HL-60/S4 treated with phorbol 12-myristate 13-acetate at 8.2 ng/mL for 4 days and 3 days (cell line): Measurements from ENCODE around the gene SLC39A5.
"Not testable (repeated sequence)": the region's sequence is repeated elsewhere in the genome, so short reads cannot be mapped to it uniquely, and the experiment has no call there.

Source experiments
- in situ Hi-C: fragments of 300-500 bp; cut with MboI; formaldehyde crosslinking; loops from 2 replicates; pipeline ENCODE4 v1.15.0; 2022; ENCODE audit warnings: low sequenced_read_pairs

Gene SLC39A5

GRCh38 chr12:56229916-56230431, at the start of gene SLC39A5:
SLC39A5 (plus strand) TSS chr12:56230051; CDS start chr12:56231275, 1,224 bp downstream.
- in situ Hi-C loops: no loop called here

- in situ Hi-C loops: no loop called here
Measured at GRCh38 chr12:56186957-56187356, 42.9 kb upstream of the SLC39A5 start.

GRCh38 chr12:56188131-56188777, 41.6 kb upstream of the SLC39A5 start:
- in situ Hi-C loops: no loop called here

- in situ Hi-C loops: no loop called here
Measured at GRCh38 chr12:56188778-56189098, 41.1 kb upstream of the SLC39A5 start.

GRCh38 chr12:56189099-56189917, 40.5 kb upstream of the SLC39A5 start, which contains the start of gene SMARCC2:
SMARCC2 (minus strand) TSS chr12:56189483; CDS start chr12:56189461, 22 bp downstream.
- in situ Hi-C loops: no loop called here

- in situ Hi-C loops: no loop called here
Measured at GRCh38 chr12:56189918-56190694, 39.7 kb upstream of the SLC39A5 start.

GRCh38 chr12:56190695-56191155, 39.1 kb upstream of the SLC39A5 start:
- in situ Hi-C loops: no loop called here

GRCh38 chr12:56192582-56192981, 37.3 kb upstream of the SLC39A5 start:
- in situ Hi-C loops: no loop called here

GRCh38 chr12:56193025-56193578, 36.7 kb upstream of the SLC39A5 start:
- in situ Hi-C loops: no loop called here

GRCh38 chr12:56196818-56197550, 32.9 kb upstream of the SLC39A5 start:
- in situ Hi-C loops: not testable (repeated sequence)

- in situ Hi-C loops: no loop called here
Measured at GRCh38 chr12:56197921-56198635, 31.8 kb upstream of the SLC39A5 start.

- in situ Hi-C loops: no loop called here
Measured at GRCh38 chr12:56198836-56199235, 31.0 kb upstream of the SLC39A5 start.

- in situ Hi-C loops: no loop called here
Measured at GRCh38 chr12:56202366-56202765, 27.5 kb upstream of the SLC39A5 start.

- in situ Hi-C loops: no loop called here
Measured at GRCh38 chr12:56202838-56203237, 27.0 kb upstream of the SLC39A5 start.

GRCh38 chr12:56204275-56204674, 25.6 kb upstream of the SLC39A5 start:
- in situ Hi-C loops: no loop called here

- in situ Hi-C loops: no loop called here
Measured at GRCh38 chr12:56205445-56205844, 24.4 kb upstream of the SLC39A5 start.

- in situ Hi-C loops: no loop called here
Measured at GRCh38 chr12:56206452-56207166, 23.2 kb upstream of the SLC39A5 start.

GRCh38 chr12:56208006-56208405, 21.8 kb upstream of the SLC39A5 start:
- in situ Hi-C loops: no loop called here

- in situ Hi-C loops: no loop called here
Measured at GRCh38 chr12:56212361-56212760, 17.5 kb upstream of the SLC39A5 start.
